Raji (cell line): ENCODE measurements around the gene SLC35D3.

Source experiments
- POLR2A ChIP-seq: IDR thresholded peaks from 2 replicates; pipeline ENCODE4 v1.6.1; 2011; ENCODE audit warnings: low read depth, low read length, control low read depth; ENCODE audit not compliant: insufficient read depth

Gene SLC35D3

DNA sequence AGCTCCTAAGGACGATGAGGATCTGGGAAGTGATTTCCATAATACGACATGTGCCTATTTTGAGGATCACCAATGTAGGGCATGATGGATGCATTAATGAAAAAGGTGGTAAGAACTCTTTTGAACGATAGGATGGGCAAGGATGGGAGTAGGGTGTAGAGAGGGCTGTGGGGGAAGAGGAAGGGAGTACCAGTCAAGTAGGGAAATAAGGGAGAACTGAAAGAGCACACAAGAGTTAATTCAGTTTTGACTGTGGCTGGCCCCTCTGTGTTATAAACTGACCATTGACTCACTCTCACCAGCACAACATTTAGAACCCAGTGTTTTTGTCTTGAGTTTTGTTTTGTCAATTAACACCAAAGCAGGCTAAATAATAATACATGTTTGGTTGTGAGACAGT, 33.0 kb downstream of the SLC35D3 start:
- no peak for TF ChIP-seq POLR2A

DNA sequence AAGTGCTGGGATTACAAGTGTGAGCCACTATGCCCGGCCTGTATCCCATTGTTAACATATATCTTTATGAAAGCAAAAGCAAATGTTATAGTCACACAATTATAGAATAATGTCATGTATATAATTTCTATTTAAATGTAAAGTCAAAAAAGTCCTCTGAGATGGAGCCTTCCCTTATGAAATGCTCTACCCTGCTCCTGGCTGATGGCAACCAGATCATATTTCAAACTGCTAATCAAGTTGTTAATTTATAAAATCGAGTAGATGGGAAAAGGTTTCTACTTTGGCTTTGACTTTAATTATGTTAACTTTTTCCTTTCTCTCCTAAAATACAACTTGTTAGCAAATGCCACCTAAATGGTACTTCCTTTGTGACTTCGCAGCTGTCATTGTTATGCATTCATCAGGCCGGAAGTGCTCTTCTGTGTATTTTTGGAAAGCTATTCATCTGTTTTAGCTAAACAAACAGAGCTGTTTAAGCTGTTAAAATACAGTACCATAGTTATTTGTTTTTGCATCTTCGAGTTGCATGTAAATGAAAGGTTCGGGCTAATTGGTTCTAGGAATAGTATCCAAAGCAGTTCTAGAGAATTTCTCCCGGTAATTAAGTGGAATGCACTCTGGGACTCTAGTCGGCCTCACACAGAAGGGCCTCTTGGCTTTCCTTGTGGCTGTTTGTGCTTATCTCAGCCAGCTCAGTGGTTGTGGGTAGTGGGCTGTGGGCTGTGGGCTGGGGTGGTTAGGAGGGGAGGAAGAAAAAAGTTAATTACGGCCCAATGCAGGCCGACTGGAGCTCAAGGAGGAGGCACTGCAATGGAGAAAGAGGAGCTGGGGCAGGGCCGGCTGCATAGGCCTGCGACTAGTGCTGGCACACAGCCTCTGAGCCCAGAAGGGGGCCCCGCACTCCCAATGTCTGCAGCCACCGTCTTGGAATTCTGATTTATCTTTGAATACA, 34.8 kb downstream of the SLC35D3 start:
- TF ChIP-seq POLR2A = no peak

DNA sequence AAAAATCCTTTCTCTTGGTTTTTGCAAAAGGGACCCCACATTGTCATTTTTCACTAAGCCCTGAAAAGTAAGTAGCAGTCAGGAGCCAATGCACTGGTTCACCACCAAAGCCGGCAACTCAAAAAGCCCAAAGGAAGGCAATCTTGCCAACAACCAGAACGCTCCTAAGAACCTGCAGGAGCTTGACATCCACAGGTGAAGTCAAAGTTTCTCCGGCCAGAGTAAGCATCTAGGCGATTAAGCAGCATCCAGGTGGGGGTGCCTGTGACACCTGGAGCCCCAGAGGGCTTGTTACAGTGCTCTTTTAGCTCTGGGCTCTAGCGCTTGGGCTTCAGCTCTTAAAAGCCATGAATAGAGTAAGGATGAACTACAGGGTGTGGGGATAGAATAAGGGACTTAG, 36.1 kb downstream of the SLC35D3 start:
- no peak for TF ChIP-seq POLR2A

GRCh38 chr6:136959471-136959891, 37.4 kb downstream of the SLC35D3 start:
- TF ChIP-seq POLR2A = no peak

GRCh38 chr6:136960781-136961180, 38.7 kb downstream of the SLC35D3 start:
- no peak for TF ChIP-seq POLR2A

DNA sequence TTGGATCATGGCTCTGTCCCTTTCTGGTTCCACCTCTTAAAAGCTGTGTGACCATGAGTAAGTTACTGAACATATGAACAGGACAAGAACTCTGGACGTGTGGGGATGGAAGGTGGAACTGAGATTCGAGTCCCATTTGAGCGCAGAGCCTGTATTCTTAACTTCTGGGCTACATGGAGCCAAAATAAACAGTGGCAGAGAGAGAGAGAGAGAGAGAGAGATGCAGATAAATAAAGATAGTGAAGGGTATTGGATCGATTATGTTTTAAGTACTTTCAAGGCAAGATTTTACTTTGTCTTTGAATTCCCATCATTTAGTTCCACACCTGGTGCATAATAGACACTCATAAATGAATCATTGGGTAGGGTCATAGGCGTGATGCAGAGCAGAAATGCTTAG, 39.7 kb downstream of the SLC35D3 start:
- no peak for TF ChIP-seq POLR2A

- TF ChIP-seq POLR2A = no peak
Measured at GRCh38 chr6:136962661-136963060, 40.6 kb downstream of the SLC35D3 start.

GRCh38 chr6:136963259-136963658, 41.2 kb downstream of the SLC35D3 start:
- TF ChIP-seq POLR2A = no peak

DNA sequence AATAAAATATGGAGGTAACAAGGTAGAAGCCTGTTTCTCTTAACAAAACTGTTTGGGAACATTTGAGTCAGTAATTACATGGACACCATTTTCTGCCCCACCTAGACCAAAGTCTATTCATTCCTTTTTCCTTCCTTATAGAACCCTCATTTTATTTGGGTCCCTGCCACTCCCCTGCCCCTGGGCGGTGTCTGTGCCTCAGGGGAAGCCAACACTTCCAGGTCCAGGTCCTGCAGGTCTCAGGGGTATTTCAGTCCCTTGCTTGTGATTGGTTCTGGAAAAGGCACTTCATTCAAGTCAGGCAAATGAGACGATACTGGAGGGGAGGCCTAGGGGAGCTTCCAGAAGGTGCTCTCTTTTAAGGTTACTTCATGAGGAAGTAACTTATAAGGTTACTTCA, 42.3 kb downstream of the SLC35D3 start:
- TF ChIP-seq POLR2A = no peak

DNA sequence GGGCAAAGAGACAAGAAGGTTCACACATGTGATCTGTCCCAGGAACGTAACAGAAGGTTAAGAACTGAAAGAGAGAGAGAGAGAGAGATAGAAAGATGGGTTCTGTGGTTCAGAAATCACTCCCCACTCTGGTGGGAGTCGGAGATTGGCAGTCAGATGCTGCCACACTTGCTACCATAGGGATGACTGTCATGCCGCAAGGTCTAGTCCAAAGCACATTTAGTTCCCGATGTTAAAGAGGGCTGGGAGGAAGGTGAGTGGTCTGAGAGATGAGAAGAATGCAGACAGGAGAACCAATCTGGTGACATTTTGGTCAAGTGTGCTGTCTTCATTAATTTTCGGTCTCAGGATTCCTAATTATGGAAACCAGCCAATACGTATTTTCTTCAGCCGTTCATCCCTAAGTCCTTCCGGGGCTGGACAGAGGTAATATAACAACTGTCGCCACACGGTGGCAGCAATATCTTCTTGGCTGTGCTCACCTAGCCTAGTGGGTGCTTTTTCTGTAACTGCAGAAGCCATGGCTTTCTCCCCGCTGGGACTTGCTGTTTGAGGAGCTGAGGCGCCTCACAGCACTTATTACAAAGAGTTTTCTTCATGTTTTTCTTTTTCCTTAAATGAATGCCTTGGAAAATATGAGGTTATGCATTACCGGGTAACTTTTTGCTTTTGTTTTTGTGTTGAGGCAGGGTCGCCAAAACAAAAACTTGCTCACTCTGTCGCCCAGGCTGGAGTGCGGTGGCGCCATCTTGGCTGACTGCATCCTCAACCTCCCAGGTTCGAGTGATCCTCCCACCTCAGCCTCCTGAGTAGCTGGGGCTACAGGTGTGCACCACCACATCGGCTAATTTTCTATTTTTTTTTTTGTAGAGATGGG, 46.0 kb downstream of the SLC35D3 start:
- no peak for TF ChIP-seq POLR2A

DNA sequence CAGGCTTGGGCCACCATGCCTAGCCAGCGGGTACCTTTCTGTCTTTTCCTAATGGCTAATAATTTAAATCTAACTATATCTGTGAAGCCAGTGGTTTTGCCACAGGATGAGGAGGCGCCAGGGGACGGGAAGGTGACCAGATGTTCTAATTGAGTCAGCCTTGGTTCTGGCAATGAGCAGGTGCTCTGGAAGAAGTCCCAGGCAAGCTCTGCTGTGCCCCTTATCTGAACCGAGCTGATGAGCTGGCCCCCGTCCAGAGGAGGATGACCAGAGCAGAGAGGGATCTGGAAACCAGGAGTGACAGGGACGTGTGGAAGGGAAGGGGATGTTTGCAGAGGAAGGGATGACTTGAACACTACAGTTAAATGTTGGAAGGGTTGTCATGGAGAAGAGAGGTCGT, 46.7 kb downstream of the SLC35D3 start:
- no peak for TF ChIP-seq POLR2A

GRCh38 chr6:136969433-136969832, 47.3 kb downstream of the SLC35D3 start:
- no peak for TF ChIP-seq POLR2A

DNA sequence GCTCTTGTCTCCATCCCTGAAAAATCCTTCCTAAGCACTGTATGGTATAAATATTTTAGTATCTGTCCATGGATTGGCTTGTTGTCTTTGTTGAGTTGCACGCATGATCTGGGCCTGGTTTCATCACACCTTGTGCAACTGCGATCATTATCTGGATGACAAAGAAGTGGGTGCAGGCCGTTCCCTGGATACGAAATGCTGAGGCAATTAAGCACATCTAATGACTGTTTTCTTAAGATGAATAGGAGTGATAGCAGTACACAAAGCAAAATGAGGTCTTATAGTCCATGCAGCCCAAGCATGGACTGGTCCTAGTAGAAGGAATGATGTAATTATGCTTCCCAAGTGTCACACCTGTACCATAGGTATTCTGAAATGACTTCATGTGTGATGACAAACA, 47.8 kb downstream of the SLC35D3 start:
- TF ChIP-seq POLR2A = no peak

DNA sequence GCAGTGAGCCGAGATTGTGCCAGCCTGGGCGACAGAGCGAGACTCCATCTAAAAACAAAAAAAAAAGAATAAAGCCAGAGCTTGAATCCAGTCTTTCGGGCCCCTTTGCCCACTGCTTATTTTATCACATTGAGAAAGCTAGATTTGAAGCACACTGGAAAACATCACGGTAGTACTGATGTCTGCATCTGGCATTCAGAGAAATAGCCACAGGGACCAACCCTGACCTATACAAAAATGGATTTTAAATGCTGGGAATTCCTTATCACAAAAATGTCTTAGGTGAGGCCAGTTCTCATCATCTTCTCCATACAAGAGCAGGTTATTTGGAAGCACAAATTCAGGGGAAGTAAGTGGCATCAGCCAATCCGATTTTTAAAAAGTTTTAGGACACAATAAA, 49.5 kb downstream of the SLC35D3 start:
- TF ChIP-seq POLR2A = no peak
